Endodermal cell (in vitro differentiated cells): ENCODE data around the gene IFNAR2. TPM values are rescaled to one million over a fixed set of nuclear protein-coding genes. Genes with fewer than 3 reads are reported as not detected.

Experiments
- DNase-seq: peaks from one replicate; pipeline ENCODE4 v3.0.0-alpha.2; 2017
- H3K27ac ChIP-seq: 2 replicates; pipeline ENCODE4 v1.5.1; 2013; ENCODE audit warnings: mild to moderate bottlenecking, low read depth, low read length, moderate library complexity
- H3K27me3 ChIP-seq: 2 replicates; pipeline ENCODE4 v1.6.1; 2013; ENCODE audit warnings: mild to moderate bottlenecking, low read length, moderate library complexity; ENCODE audit not compliant: insufficient read depth, control insufficient read depth, poor library complexity, severe bottlenecking
- H3K36me3 ChIP-seq: 2 replicates; pipeline ENCODE4 v1.7.0; 2013; ENCODE audit warnings: mild to moderate bottlenecking, low read length, moderate library complexity; ENCODE audit not compliant: control insufficient read depth, insufficient read depth
- H3K4me1 ChIP-seq: one replicate; pipeline ENCODE4 v1.7.0; 2013; ENCODE audit warnings: low read length; ENCODE audit not compliant: control insufficient read depth, insufficient read depth
- H3K4me3 ChIP-seq: 2 replicates; pipeline ENCODE4 v1.5.1; 2013; ENCODE audit warnings: mild to moderate bottlenecking, low read length, moderate library complexity
- H3K9ac ChIP-seq: 2 replicates; pipeline ENCODE4 v1.6.1; 2013; ENCODE audit warnings: mild to moderate bottlenecking, low read length, moderate library complexity; ENCODE audit not compliant: poor library complexity, severe bottlenecking; ENCODE audit errors: extremely low read depth
- H3K9me3 ChIP-seq: 2 replicates; pipeline ENCODE4 v1.6.1; 2013; ENCODE audit warnings: mild to moderate bottlenecking, low read length, moderate library complexity; ENCODE audit not compliant: control insufficient read depth
- H3K27ac Mint-ChIP-seq: 2 replicates; pipeline ENCODE4 v1.8.0; 2020; ENCODE audit warnings: mixed read lengths
- H3K27me3 Mint-ChIP-seq: 2 replicates; pipeline ENCODE4 v1.8.0; 2021; ENCODE audit warnings: mild to moderate bottlenecking, mixed read lengths; ENCODE audit not compliant: insufficient read depth
- H3K36me3 Mint-ChIP-seq: 2 replicates; pipeline ENCODE4 v1.8.0; 2020; ENCODE audit warnings: low read depth, mixed read lengths
- H3K4me1 Mint-ChIP-seq: 2 replicates; pipeline ENCODE4 v1.8.0; 2020; ENCODE audit warnings: mixed read lengths
- H3K4me3 Mint-ChIP-seq: 2 replicates; pipeline ENCODE4 v1.8.0; 2020; ENCODE audit warnings: mild to moderate bottlenecking, moderate library complexity, mixed read lengths
- H3K9me3 Mint-ChIP-seq: 2 replicates; pipeline ENCODE4 v1.8.0; 2020; ENCODE audit warnings: mild to moderate bottlenecking, mixed read lengths
- WGBS, 2 experiments: methylation state at CpG; one replicate each; pipeline versions ENCODE4 v1.1.5 to v1.1.7; 2013; ENCODE audit warnings: missing lambda C conversion rate in 2 of 2, mixed read lengths in 1 of 2; ENCODE audit not compliant: insufficient coverage in 1 of 2, insufficient read length in 1 of 2; 5-methylcytosine and 5-hydroxymethylcytosine counted together
- long read RNA-seq, 4 experiments: library from polyadenylated mRNA in 2 of 4; library from RNA in 1 of 4; library from capped mRNA in 1 of 4; stranded (forward) in 3 of 4; unstranded in 1 of 4; transcript quantifications; one replicate each; pipeline ENCODE4 v2.0.0, GENCODE V29; 2020 to 2021; ENCODE audit warnings: inconsistent platforms in 1 of 4
- polyA plus RNA-seq, 2 experiments: library from polyadenylated mRNA; stranded (reverse); fragments of 50-300 nt; gene quantifications; one replicate each; pipeline ENCODE4 v1.2.3, GENCODE V29; 2013
- total RNA-seq, 2 donors: library from RNA; stranded (reverse); fragmentation: NEBNext Ultra II Directional in 1 of 2; extraction: Animal tissue kit (Norgen Biotek cat#: 25700) in 1 of 2; gene quantifications; 2 replicates in 1 of 2; 3 replicates in 1 of 2; pipeline ENCODE4 v1.2.1, GENCODE V29; 2021
- TF ChIP-seq, protein P1 (sequence below): fragments of 200-600 bp; sonication (generic); conservative IDR thresholded peaks from 2 replicates; pipeline ENCODE4 v1.5.0; 2021; ENCODE audit warnings: antibody characterized with exemption, mild to moderate bottlenecking

The IFNAR2 gene
- 10 to 100 TPM; 14.1 to 27.7 TPM for total RNA-seq
- polyA plus RNA-seq (2013, experiment 1 of 2), result 24.1 TPM
- polyA plus RNA-seq (2013, experiment 2 of 2), result 24.8 TPM
- long read RNA-seq, experiment 1, full-length matches to known transcripts, result 12 of 13 reads
- long read RNA-seq, experiment 1, partial matches to known transcripts, result 1 of 13 reads
- long read RNA-seq, experiment 1, other reads (novel, unspliced or antisense), result 0 of 13 reads
- long read RNA-seq, experiment 2, full-length matches to known transcripts, result 14 of 20 reads
- long read RNA-seq, experiment 2, partial matches to known transcripts, result 4 of 20 reads
- long read RNA-seq, experiment 2, other reads (novel, unspliced or antisense), result 2 of 20 reads
- long read RNA-seq, experiment 3, full-length matches to known transcripts, result 21 of 26 reads
- long read RNA-seq, experiment 3, partial matches to known transcripts, result 1 of 26 reads
- long read RNA-seq, experiment 3, other reads (novel, unspliced or antisense), result 4 of 26 reads
- long read RNA-seq, experiment 4, result 0 reads

DNA sequence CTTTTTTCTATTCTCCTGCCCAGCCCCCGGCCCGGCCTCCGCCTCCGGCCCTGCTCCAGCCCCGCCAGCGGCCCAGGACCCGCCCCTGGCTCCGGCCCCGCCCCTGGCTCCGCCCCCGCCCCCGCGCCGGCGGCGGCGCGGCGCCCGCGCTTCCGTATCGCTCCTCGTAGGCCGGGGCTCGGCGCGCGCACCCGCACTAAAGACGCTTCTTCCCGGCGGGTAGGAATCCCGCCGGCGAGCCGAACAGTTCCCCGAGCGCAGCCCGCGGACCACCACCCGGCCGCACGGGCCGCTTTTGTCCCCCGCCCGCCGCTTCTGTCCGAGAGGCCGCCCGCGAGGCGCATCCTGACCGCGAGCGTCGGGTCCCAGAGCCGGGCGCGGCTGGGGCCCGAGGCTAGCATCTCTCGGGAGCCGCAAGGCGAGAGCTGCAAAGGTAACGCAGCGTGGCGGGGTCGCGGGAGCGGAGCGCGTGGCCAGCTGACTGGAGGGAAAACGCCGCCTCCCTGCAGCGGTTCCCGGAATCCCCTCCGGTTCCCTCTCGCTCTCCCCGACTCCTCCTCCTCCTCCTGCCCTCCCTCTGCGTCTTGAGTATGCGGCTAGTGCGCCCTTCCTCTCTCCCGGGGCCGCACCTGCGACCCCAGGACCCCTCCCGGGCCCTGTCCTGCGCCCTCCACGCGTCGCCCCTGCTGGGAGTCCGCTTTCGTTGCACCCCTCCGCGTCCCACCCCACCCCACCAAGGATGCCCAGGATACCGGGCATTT lies at the start of gene IFNAR2:
TSS of gene IFNAR2 (plus strand) at position 155 of the 761 bp plus-strand sequence. CDS start 11,985 bp downstream, outside the sequence.
- Histone ChIP-seq H3K36me3 (no peaks in the 10 kb centered on the region), H3K27me3 (no peaks in the 10 kb centered on the region), H3K9me3 (peaks cover 7% of the 10 kb centered on the region), H3K4me1 (peaks cover 7% of the 10 kb centered on the region), H3K9ac (peak within 1 kb of the TSS; percentile 58), H3K27ac (peak within 1 kb of the TSS; percentile 78), H3K4me3 (peak within 1 kb of the TSS; percentile 90)
- peaks cover 30% of the 10 kb centered on the region for H3K4me1 Mint-ChIP-seq
- peaks cover 2% of the 10 kb centered on the region for H3K27me3 Mint-ChIP-seq
- H3K36me3 Mint-ChIP-seq, result peaks cover 6% of the 10 kb centered on the region
- peak within 1 kb of the TSS; percentile 82 for H3K4me3 Mint-ChIP-seq
- WGBS, 2 experiments, result 0 to 1% methylated on average over 17 to 95 of the region's 95 CpGs
- TF ChIP-seq, protein P1, sequence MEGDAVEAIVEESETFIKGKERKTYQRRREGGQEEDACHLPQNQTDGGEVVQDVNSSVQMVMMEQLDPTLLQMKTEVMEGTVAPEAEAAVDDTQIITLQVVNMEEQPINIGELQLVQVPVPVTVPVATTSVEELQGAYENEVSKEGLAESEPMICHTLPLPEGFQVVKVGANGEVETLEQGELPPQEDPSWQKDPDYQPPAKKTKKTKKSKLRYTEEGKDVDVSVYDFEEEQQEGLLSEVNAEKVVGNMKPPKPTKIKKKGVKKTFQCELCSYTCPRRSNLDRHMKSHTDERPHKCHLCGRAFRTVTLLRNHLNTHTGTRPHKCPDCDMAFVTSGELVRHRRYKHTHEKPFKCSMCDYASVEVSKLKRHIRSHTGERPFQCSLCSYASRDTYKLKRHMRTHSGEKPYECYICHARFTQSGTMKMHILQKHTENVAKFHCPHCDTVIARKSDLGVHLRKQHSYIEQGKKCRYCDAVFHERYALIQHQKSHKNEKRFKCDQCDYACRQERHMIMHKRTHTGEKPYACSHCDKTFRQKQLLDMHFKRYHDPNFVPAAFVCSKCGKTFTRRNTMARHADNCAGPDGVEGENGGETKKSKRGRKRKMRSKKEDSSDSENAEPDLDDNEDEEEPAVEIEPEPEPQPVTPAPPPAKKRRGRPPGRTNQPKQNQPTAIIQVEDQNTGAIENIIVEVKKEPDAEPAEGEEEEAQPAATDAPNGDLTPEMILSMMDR, result no peak
- no peaks in the 10 kb centered on the region for H3K9me3 Mint-ChIP-seq
- peak within 1 kb of the TSS; percentile 80 for H3K27ac Mint-ChIP-seq
- DNase-seq, result peak; percentile 94

DNA sequence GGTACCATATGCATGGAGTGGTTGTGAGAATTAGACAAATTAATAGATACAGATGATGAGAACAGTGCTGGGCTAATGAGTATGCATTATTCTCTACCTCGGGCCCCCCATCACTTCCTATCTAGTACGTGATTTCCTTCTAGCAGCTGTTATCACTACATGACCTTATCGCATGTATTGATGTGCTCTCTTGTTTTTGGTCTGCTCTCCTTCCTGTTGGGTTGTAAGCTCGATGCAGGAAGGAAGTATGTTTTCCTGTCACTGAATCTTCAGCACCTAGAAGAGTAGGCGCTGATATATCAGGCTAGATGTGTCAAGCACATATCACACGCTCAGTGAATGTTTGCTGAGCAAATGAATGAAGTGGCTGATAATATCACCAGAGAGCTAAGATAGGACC lies 43.9 kb upstream of the IFNAR2 start:
- no peaks in the 10 kb centered on the region for H3K4me1 ChIP-seq
- no peaks in the 10 kb centered on the region for H3K9me3 Mint-ChIP-seq
- no peak overlapping the region for H3K4me3 ChIP-seq
- H3K4me3 Mint-ChIP-seq, result no peak overlapping the region
- no peak overlapping the region for H3K9ac ChIP-seq
- H3K27ac ChIP-seq, result no peak overlapping the region
- peaks cover 6% of the 10 kb centered on the region for H3K27me3 Mint-ChIP-seq
- no peak overlapping the region for H3K27ac Mint-ChIP-seq
- H3K27me3 ChIP-seq, result peaks cover 7% of the 10 kb centered on the region
- WGBS, 2 experiments, result 88 to 93% methylated on average over 3 to 6 of the region's 6 CpGs
- H3K9me3 ChIP-seq, result no peaks in the 10 kb centered on the region
- no peaks in the 10 kb centered on the region for H3K36me3 ChIP-seq
- H3K36me3 Mint-ChIP-seq, result no peaks in the 10 kb centered on the region
- TF ChIP-seq, protein P1, result no peak
- no peaks in the 10 kb centered on the region for H3K4me1 Mint-ChIP-seq
- DNase-seq, result no peak

DNA sequence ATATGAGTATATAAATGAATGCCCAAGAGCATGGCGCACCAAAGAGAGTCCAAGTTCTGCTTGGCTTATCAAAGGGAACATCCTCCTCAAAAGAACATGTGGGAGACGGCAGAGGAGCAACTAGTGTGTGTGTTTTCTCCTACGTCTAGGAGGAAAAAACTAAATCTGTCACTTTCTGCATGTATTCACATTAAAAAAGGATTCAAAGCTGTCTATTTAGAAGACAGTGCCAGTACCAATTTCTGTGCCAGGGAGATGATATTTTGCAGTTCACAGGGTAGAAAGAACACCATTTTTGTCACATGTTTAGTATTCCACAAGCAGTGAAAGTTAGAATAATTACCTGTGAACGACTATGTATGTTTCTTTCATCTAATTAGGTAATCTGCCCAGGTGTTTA lies 42.5 kb upstream of the IFNAR2 start:
- H3K4me3 ChIP-seq, result no peak overlapping the region
- Mint-ChIP-seq H3K27ac (no peak overlapping the region), H3K4me1 (no peaks in the 10 kb centered on the region), H3K9me3 (no peaks in the 10 kb centered on the region), H3K36me3 (no peaks in the 10 kb centered on the region), H3K27me3 (peaks cover 6% of the 10 kb centered on the region), H3K4me3 (no peak overlapping the region)
- no peak overlapping the region for H3K9ac ChIP-seq
- 91 to 93% methylated on average over 3 to 4 of the region's 4 CpGs for WGBS, 2 experiments
- H3K4me1 ChIP-seq, result no peaks in the 10 kb centered on the region
- H3K27ac ChIP-seq, result no peak overlapping the region
- H3K9me3 ChIP-seq, result no peaks in the 10 kb centered on the region
- no peak for DNase-seq
- no peaks in the 10 kb centered on the region for H3K36me3 ChIP-seq
- TF ChIP-seq, protein P1, result no peak
- peaks cover 14% of the 10 kb centered on the region for H3K27me3 ChIP-seq
